ENCODE data around the gene SMIM44.

Gene SMIM44

DNA sequence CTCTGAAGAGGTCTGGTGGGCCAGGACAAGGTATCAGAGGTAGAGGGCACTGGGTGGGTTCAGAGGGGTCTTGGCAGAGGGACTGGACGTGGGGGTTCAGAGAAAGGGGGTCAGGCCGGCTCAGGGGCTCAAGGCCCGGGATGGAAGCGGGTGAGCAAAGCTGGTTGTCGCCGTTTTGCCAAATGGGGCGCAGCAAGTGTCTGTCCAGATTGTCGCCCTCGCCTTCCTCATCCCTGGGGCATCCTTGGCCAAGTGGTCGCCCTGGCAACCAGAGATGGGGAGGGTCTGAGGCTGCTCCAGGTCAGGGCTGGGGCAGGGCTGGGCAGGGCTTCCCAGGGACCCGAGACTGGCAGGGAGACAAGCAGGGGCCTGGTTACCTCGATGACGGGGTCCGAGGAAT lies 10.4 kb upstream of the SMIM44 start:
- DNase-seq (ENCODE audit: low read depth, low spot score) = no peak
- POLR2A ChIA-PET = no interaction called here
- no peak overlapping the region for H3K4me3 ChIP-seq (ENCODE audit: low read depth, low read length)
- CTCF ChIA-PET = interaction anchor here (1.3 to 1.6 kb wide), 2 partner anchors 11 to 21 kb away, joined by 7 to 8 read pairs; partner anchors contain the start of gene SMIM44
- TF ChIP-seq, protein P1, sequence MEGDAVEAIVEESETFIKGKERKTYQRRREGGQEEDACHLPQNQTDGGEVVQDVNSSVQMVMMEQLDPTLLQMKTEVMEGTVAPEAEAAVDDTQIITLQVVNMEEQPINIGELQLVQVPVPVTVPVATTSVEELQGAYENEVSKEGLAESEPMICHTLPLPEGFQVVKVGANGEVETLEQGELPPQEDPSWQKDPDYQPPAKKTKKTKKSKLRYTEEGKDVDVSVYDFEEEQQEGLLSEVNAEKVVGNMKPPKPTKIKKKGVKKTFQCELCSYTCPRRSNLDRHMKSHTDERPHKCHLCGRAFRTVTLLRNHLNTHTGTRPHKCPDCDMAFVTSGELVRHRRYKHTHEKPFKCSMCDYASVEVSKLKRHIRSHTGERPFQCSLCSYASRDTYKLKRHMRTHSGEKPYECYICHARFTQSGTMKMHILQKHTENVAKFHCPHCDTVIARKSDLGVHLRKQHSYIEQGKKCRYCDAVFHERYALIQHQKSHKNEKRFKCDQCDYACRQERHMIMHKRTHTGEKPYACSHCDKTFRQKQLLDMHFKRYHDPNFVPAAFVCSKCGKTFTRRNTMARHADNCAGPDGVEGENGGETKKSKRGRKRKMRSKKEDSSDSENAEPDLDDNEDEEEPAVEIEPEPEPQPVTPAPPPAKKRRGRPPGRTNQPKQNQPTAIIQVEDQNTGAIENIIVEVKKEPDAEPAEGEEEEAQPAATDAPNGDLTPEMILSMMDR (IDR thresholded peaks at IDR 0.05; ENCODE audit: insufficient read depth, low read length, missing control alignments) = no peak

DNA sequence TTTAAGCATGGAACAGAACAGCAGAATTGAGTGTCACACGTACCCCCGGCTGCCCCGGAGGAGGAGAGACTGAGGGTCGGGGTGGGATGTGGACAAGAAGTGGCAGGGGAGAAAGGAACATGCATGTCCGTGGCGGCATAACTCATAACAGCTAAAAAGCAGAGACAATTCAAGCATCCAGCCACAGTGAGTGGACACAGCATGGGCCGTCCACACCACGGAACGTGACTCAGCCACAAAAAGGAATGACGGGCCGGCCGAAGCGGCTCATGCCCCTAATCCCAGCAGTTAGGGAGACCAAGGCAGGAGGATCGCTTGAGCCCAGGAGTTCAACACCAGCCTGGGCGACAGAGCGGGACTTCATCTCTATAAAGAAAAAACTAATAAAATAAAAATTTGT lies 9.7 kb upstream of the SMIM44 start:
- no peak overlapping the region for H3K4me3 ChIP-seq (ENCODE audit: low read depth, low read length)
- POLR2A ChIA-PET = no interaction called here
- DNase-seq (ENCODE audit: low read depth, low spot score) = no peak
- TF ChIP-seq, protein P1 (IDR thresholded peaks at IDR 0.05; ENCODE audit: insufficient read depth, low read length, missing control alignments) = no peak
- CTCF ChIA-PET = interaction anchor here (0.7 to 3.5 kb wide), 2 partner anchors 9 to 19 kb away, joined by 3 to 14 read pairs; no protein-coding TSS in a partner anchor

DNA sequence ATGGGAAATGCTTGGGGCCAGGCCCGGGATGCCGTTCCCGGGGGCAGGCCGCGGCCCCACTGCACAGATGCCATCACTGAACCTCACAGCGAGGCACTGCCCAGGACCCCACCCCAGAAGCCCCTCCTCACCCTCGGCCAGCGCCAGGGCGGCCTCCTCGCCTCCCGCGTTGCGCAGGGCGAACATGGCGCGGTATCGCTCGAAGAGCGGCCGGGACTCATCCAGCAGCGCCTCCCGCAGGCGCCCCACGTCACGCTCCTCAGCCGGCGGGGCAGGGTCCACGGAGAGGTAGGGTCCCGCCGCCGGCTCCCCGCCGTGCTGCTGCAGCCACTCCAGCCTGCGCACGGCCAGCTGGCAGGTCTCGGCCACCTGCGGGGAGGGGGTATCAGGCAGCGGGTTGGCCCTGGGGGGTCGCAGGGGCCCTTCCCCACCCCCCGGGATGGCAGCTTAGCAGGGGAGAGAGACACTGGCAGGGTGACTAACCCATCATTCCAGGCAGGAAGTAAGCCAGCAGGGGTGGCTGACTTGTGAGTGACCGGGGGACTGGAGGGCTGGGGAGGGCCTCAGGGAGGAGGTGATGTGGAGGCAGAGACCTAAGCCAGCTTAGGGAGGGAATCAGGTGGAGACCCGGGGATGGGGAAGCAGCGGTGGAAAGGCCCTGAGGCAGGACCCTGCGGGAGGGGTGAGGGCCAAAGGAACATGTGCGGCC lies 9.0 kb upstream of the SMIM44 start:
- CTCF ChIA-PET = interaction anchor here (0.7 to 3.5 kb wide), 3 partner anchors 8 to 188 kb away, joined by 3 to 14 read pairs (median 7); no protein-coding TSS in a partner anchor
- H3K4me3 ChIP-seq (ENCODE audit: low read depth, low read length) = no peak overlapping the region
- POLR2A ChIA-PET = no interaction called here
- TF ChIP-seq, protein P1 (IDR thresholded peaks at IDR 0.05; ENCODE audit: insufficient read depth, low read length, missing control alignments) = no peak
- DNase-seq (ENCODE audit: low read depth, low spot score) = no peak

DNA sequence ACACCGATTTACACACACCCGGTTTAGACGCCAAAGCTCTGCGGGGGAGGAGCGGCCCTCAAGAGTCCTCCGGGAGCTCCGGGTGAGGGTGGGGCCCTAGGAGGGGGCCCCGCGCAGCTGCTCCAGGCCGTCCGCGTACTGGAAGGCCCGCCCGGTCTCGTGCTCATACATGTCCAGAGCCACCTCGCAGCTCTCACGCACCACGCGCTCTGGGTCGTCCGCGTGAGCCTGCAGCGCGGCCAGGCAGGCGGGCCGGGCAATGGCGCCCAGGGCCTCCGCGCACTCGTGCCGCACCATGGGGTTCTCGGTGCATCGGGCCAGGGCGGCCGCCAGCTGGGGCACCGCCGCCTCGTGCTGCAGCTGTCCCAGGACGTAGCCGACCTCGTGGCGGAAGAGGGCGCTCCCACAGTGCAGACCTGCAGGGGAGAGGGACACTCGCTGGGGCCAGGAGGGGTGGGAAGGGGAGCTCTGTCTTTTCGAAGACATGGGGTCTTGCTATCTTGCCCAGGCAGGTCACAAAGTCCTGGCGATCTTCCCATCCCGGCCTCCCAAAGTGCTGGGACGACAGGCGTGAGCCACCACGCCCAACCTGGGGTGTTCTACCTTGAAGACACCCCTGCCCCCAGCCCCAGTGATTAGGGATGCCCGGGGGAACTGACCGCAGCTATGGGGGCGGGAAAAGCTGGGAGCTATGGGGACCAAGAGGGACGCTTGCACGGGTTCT lies 8.3 kb upstream of the SMIM44 start:
- TF ChIP-seq, protein P1 (IDR thresholded peaks at IDR 0.05; ENCODE audit: insufficient read depth, low read length, missing control alignments) = no peak
- H3K4me3 ChIP-seq (ENCODE audit: low read depth, low read length) = no peak overlapping the region
- ChIA-PET POLR2A (no interaction called here), CTCF (interaction anchor here (2.5 to 3.5 kb wide), 2 partner anchors 18 to 187 kb away, joined by 7 to 14 read pairs; no protein-coding TSS in a partner anchor)
- no peak for DNase-seq (ENCODE audit: low read depth, low spot score)

DNA sequence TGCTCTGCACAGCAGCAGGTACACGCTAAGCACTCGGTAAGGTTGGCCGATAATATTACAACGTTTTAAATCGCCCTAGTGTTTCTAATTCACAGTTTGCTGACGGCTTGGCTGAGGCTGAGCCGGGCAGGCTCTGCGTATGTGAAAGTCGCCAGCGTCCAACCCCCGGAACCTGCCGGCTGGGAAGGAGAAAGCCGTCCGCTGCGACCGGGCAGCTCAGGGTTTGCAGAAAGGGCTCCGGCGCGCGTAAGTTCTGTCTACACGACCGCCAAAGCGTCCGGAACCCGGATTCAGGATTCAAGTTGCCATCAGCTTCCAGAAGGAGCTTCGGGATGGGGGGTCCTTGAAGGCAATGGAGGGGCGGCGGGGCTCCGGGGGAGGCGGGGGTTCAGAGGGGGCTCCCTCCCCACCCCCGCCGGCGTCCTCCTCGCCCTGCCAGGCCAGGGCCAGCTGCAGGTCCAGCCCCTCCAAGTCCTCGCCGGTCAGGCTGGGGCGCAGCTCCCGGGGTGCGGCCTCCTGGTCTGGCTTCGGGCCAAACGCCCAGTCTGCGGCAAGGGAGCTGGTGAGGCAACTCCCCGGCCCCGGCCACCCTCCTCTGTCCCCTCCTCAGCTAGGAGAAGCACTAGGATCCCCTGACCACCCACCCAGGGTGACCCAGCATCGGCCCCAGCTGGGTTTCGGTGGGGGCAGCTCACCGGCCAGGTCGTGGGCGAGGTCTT lies 575 bp downstream of the SMIM44 start:
- TF ChIP-seq, protein P1 (IDR thresholded peaks at IDR 0.05; ENCODE audit: insufficient read depth, low read length, missing control alignments) = no peak
- CTCF ChIA-PET = interaction anchor here (0.8 to 11.2 kb wide), 6 partner anchors 9 to 178 kb away, joined by 3 to 129 read pairs (median 57); no protein-coding TSS in a partner anchor
- no peak overlapping the region for H3K4me3 ChIP-seq (ENCODE audit: low read depth, low read length)
- POLR2A ChIA-PET = no interaction called here
- DNase-seq (ENCODE audit: low read depth, low spot score) = no peak

All from AG04449 (cell line).